CD14-positive monocyte (primary cell): ENCODE measurements around the gene TTF2. TPM values are rescaled to one million over a fixed set of nuclear protein-coding genes. Genes with fewer than 3 reads are reported as not detected.

ENCODE experiments used
- DNase-seq, 3 donors: peaks; one replicate each; pipeline ENCODE4 v3.0.0-alpha.2; 2011 to 2022
- H2AFZ ChIP-seq: 2 replicates; pipeline ENCODE4 v1.6.0; 2012; ENCODE audit warnings: mild to moderate bottlenecking, low read depth, low read length, inconsistent platforms; ENCODE audit not compliant: insufficient read depth, poor library complexity, severe bottlenecking
- H3K27ac ChIP-seq, 2 donors: 1 replicate in 1 of 2; 2 replicates in 1 of 2; pipeline ENCODE4 v1.5.1; 2012 to 2013; ENCODE audit warnings: low read length in 2 of 2, control low read depth in 1 of 2, inconsistent platforms in 1 of 2, low read depth in 1 of 2, mild to moderate bottlenecking in 1 of 2
- H3K27me3 ChIP-seq, 2 donors: one replicate each; pipeline versions ENCODE4 v1.6.0 to v1.6.1; 2011 to 2013; ENCODE audit warnings: low read length in 2 of 2; ENCODE audit not compliant: control insufficient read depth in 2 of 2, insufficient read depth in 2 of 2
- H3K36me3 ChIP-seq, 2 donors: replicated peaks in 1 of 2; 1 replicate in 1 of 2; 2 replicates in 1 of 2; pipeline versions ENCODE4 v1.5.1 to v1.6.1; 2012 to 2013; ENCODE audit warnings: low read length in 2 of 2, control low read depth in 1 of 2, inconsistent platforms in 1 of 2, mild to moderate bottlenecking in 1 of 2; ENCODE audit not compliant: insufficient read depth in 2 of 2, control insufficient read depth in 1 of 2
- H3K4me1 ChIP-seq, 2 donors: 1 replicate in 1 of 2; 2 replicates in 1 of 2; pipeline versions ENCODE4 v1.5.1 to v1.6.1; 2012 to 2013; ENCODE audit warnings: low read length in 2 of 2, control low read depth in 1 of 2, inconsistent platforms in 1 of 2, mild to moderate bottlenecking in 1 of 2, moderate library complexity in 1 of 2; ENCODE audit not compliant: insufficient read depth in 2 of 2, control insufficient read depth in 1 of 2
- H3K4me2 ChIP-seq: replicated peaks from 2 replicates; pipeline ENCODE3; 2012; ENCODE audit warnings: low read length, moderate library complexity, mild to moderate bottlenecking; ENCODE audit not compliant: poor library complexity, severe bottlenecking; ENCODE audit errors: extremely low read depth
- H3K4me3 ChIP-seq, 3 experiments: fragments of 200-600 bp in 1 of 3; sonication (generic) in 1 of 3; replicated peaks in 1 of 3; 1 replicate in 2 of 3; 2 replicates in 1 of 3; pipeline ENCODE4 v1.5.1; 2011 to 2013; ENCODE audit warnings: low read length in 3 of 3, mild to moderate bottlenecking in 3 of 3, control low read depth in 2 of 3, low read depth in 2 of 3, inconsistent platforms in 1 of 3, moderate library complexity in 1 of 3
- H3K79me2 ChIP-seq: 2 replicates; pipeline ENCODE4 v1.6.0; 2012; ENCODE audit warnings: mild to moderate bottlenecking, control low read depth, inconsistent platforms, low read length, moderate library complexity; ENCODE audit not compliant: insufficient read depth
- H3K9ac ChIP-seq: 2 replicates; pipeline ENCODE4 v1.6.0; 2017; ENCODE audit warnings: low read length, mild to moderate bottlenecking; ENCODE audit not compliant: insufficient read depth, poor library complexity, severe bottlenecking
- H3K9me3 ChIP-seq, 2 donors: replicated peaks in 1 of 2; 1 replicate in 1 of 2; 2 replicates in 1 of 2; pipeline versions ENCODE4 v1.5.1 to v1.6.1; 2012 to 2013; ENCODE audit warnings: low read length in 2 of 2, control low read depth in 1 of 2; ENCODE audit not compliant: control insufficient read depth in 1 of 2, insufficient read depth in 1 of 2
- H4K20me1 ChIP-seq: 2 replicates; pipeline ENCODE4 v1.6.0; 2012; ENCODE audit warnings: mild to moderate bottlenecking, low read length, control low read depth, moderate library complexity; ENCODE audit not compliant: insufficient read depth
- H3K27ac Mint-ChIP-seq, 7 donors: one replicate each; pipeline ENCODE4 v1.8.0; 2020; ENCODE audit warnings: mild to moderate bottlenecking in 7 of 7, mixed read lengths in 7 of 7, moderate library complexity in 6 of 7, inconsistent platforms in 2 of 7
- H3K27me3 Mint-ChIP-seq, 3 donors: one replicate each; pipeline ENCODE4 v1.8.0; 2021 to 2022; ENCODE audit warnings: low read depth in 3 of 3, mild to moderate bottlenecking in 3 of 3, mixed read lengths in 3 of 3, moderate library complexity in 3 of 3, inconsistent platforms in 1 of 3
- H3K36me3 Mint-ChIP-seq, 2 donors: one replicate each; pipeline ENCODE4 v1.8.0; 2020; ENCODE audit warnings: mixed read lengths in 2 of 2, inconsistent platforms in 1 of 2, mild to moderate bottlenecking in 1 of 2
- H3K4me1 Mint-ChIP-seq: one replicate; pipeline ENCODE4 v1.8.0; 2020; ENCODE audit warnings: mild to moderate bottlenecking, mixed read lengths
- H3K4me3 Mint-ChIP-seq, 2 donors: one replicate each; pipeline ENCODE4 v1.8.0; 2020; ENCODE audit warnings: mild to moderate bottlenecking in 2 of 2, mixed read lengths in 2 of 2, moderate library complexity in 1 of 2
- H3K9me3 Mint-ChIP-seq, 7 donors: one replicate each; pipeline ENCODE4 v1.8.0; 2020 to 2022; ENCODE audit warnings: mixed read lengths in 7 of 7, mild to moderate bottlenecking in 6 of 7, moderate library complexity in 6 of 7, inconsistent platforms in 2 of 7
- WGBS: methylation state at CpG from one replicate; pipeline ENCODE4 v1.1.5; 2013; ENCODE audit warnings: missing lambda C conversion rate; ENCODE audit not compliant: insufficient coverage; 5-methylcytosine and 5-hydroxymethylcytosine counted together
- intact Hi-C, 2 donors: fragments of 100-400 bp; cut with micrococcal nuclease; formaldehyde crosslinking; loops; one replicate each; pipeline versions ENCODE4 v1.15.0 to v1.15.1; 2023
- polyA plus RNA-seq, 3 donors: library from polyadenylated mRNA; depleted of rRNA in 1 of 3; unstranded in 2 of 3; stranded (reverse) in 1 of 3; fragments of 300-500 nt in 2 of 3; fragments of >200 nt in 1 of 3; fragmentation: Illumina TruSeq in 2 of 3; gene quantifications; 1 replicate in 2 of 3; 2 replicates in 1 of 3; pipeline ENCODE4 v1.2.3, GENCODE V29; 2012 to 2021
- TF ChIP-seq, protein P1 (sequence below): fragments of 200-600 bp; IDR thresholded peaks from one replicate; pipeline ENCODE4 v1.8.0; 2022; ENCODE audit warnings: antibody characterized with exemption, mild to moderate bottlenecking

The TTF2 gene
- polyA plus RNA-seq, 3 donors: 5.6 to 12.9 (median 8.0) TPM

- H3K9ac ChIP-seq: no peak overlapping the region
- Mint-ChIP-seq H3K4me3 (no peak overlapping the region), H3K27me3 (no peaks in the 10 kb centered on the region), H3K27ac (no peak overlapping the region), H3K36me3 (peaks cover 83 to 89% of the 10 kb centered on the region in 2 donors), H3K9me3 (no peaks in the 10 kb centered on the region), H3K4me1 (peaks cover 4% of the 10 kb centered on the region)
- H3K9me3 ChIP-seq: no peaks in the 10 kb centered on the region
- no CpG with 5 or more reads among the region's 3 CpGs for WGBS
- H3K27ac ChIP-seq: no peak overlapping the region
- H2AFZ ChIP-seq: no peak overlapping the region
- no peaks in the 10 kb centered on the region for H4K20me1 ChIP-seq
- TF ChIP-seq, protein P1, sequence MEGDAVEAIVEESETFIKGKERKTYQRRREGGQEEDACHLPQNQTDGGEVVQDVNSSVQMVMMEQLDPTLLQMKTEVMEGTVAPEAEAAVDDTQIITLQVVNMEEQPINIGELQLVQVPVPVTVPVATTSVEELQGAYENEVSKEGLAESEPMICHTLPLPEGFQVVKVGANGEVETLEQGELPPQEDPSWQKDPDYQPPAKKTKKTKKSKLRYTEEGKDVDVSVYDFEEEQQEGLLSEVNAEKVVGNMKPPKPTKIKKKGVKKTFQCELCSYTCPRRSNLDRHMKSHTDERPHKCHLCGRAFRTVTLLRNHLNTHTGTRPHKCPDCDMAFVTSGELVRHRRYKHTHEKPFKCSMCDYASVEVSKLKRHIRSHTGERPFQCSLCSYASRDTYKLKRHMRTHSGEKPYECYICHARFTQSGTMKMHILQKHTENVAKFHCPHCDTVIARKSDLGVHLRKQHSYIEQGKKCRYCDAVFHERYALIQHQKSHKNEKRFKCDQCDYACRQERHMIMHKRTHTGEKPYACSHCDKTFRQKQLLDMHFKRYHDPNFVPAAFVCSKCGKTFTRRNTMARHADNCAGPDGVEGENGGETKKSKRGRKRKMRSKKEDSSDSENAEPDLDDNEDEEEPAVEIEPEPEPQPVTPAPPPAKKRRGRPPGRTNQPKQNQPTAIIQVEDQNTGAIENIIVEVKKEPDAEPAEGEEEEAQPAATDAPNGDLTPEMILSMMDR: no peak
- H3K4me1 ChIP-seq: peaks cover 6 to 18% of the 10 kb centered on the region in 2 donors
- peaks cover 18 to 79% of the 10 kb centered on the region in 2 donors for H3K36me3 ChIP-seq
- no peak for DNase-seq
- intact Hi-C loops: no loop called here
- H3K4me3 ChIP-seq: no peak overlapping the region
- H3K27me3 ChIP-seq: no peaks in the 10 kb centered on the region
- no peaks in the 10 kb centered on the region for H3K79me2 ChIP-seq
- H3K4me2 ChIP-seq: no peak overlapping the region
Observed at GRCh38 chr1:117015724-117016123, 44.4 kb upstream of the TTF2 start.

DNA sequence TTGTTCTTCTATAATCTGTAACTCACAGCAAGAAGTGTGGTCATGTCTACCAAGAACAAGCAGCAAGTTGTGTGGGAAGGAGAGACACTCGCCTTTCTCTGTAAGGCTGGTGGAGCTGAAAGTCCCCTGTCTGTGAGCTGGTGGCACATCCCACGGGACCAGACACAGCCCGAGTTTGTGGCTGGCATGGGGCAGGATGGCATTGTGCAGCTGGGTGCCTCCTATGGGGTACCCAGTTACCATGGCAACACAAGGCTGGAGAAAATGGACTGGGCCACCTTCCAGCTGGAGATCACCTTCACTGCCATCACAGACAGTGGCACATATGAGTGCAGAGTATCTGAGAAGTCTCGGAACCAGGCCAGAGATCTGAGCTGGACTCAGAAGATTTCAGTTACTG is 43.1 kb upstream of the TTF2 start:
- H3K9ac ChIP-seq: no peak overlapping the region
- H3K27me3 ChIP-seq: no peaks in the 10 kb centered on the region
- no peaks in the 10 kb centered on the region for H3K9me3 Mint-ChIP-seq
- no peak overlapping the region for H3K4me3 ChIP-seq
- TF ChIP-seq, protein P1: no peak
- peaks cover 12 to 79% of the 10 kb centered on the region in 2 donors for H3K36me3 ChIP-seq
- H3K4me2 ChIP-seq: no peak overlapping the region
- no peak overlapping the region for H3K27ac ChIP-seq
- peaks cover 6 to 17% of the 10 kb centered on the region in 2 donors for H3K4me1 ChIP-seq
- no peaks in the 10 kb centered on the region for H4K20me1 ChIP-seq
- no peak overlapping the region for H3K27ac Mint-ChIP-seq
- H3K79me2 ChIP-seq: no peaks in the 10 kb centered on the region
- no peak for DNase-seq
- H3K36me3 Mint-ChIP-seq: peaks cover 86 to 90% of the 10 kb centered on the region in 2 donors
- peaks cover 2% of the 10 kb centered on the region for H3K4me1 Mint-ChIP-seq
- no peak overlapping the region for H3K4me3 Mint-ChIP-seq
- WGBS: 92% methylated on average over 1 of the region's 4 CpGs
- intact Hi-C loops: no loop called here
- H3K9me3 ChIP-seq: no peaks in the 10 kb centered on the region
- no peak overlapping the region for H2AFZ ChIP-seq
- H3K27me3 Mint-ChIP-seq: no peaks in the 10 kb centered on the region
